GM12878 (cell line): Measurements from ENCODE around the gene PKN2. TPM values are rescaled to one million over a fixed set of nuclear protein-coding genes. Genes with fewer than 3 reads are reported as not detected.

Experiments used
- ATAC-seq: fragments of 200-7000 bp; cut with Tn5 transposase; 3 replicates; pipeline ENCODE4 v1.9.1; 2020; ENCODE audit warnings: mild to moderate bottlenecking, moderate library complexity
- BruUV-seq: library from RNA; stranded (reverse); fragments of 400-500 nt; replicated peaks from 2 replicates; lab custom pipeline; 2021; lab: Mats Ljungman, UMichigan
- CTCF ChIA-PET: fragments of 300-600 bp; sonication (Branson Sonifier 250); formaldehyde crosslinking; extraction: SDS; loops from one replicate; lab custom pipeline; 2021; ENCODE audit warnings: inconsistent platforms; lab: Yijun Ruan, JAX
- POLR2A ChIA-PET: fragments of 350-600 bp; formaldehyde crosslinking; extraction: SDS; loops from one replicate; lab custom pipeline; 2021; ENCODE audit warnings: inconsistent platforms; lab: Charles Lee
- RAD21 ChIA-PET: fragments of 300-600 bp; sonication (Branson Sonifier 250); formaldehyde crosslinking; loops from one replicate; lab custom pipeline; 2023; ENCODE audit warnings: antibody characterized with exemption; ENCODE audit not compliant: unreplicated experiment; lab: Charles Lee
- SMC1A ChIA-PET: fragments of 300-600 bp; sonication (Branson Sonifier 250); formaldehyde crosslinking; loops from one replicate; lab custom pipeline; 2023; ENCODE audit not compliant: unreplicated experiment, uncharacterized antibody; lab: Charles Lee
- DNase-seq: peaks from one replicate; pipeline ENCODE4 v3.0.0-alpha.2; 2011; ENCODE audit warnings: low read depth, low spot score
- FAIRE-seq: peaks from 3 replicates; lab custom pipeline; 2011; peaks lifted over from hg19 to GRCh38; lab: Jason Lieb, UNC
- H2AFZ ChIP-seq: 2 replicates; pipeline ENCODE4 v1.6.0; 2011; ENCODE audit warnings: low read depth, low read length, control low read depth; ENCODE audit not compliant: control insufficient read depth
- H3K27ac ChIP-seq: 2 replicates; pipeline ENCODE4 v1.5.1; 2011; ENCODE audit warnings: control low read depth; ENCODE audit not compliant: control insufficient read depth, insufficient read depth
- H3K27me3 ChIP-seq, 2 experiments: replicated peaks in 1 of 2; 2 replicates each; pipeline versions ENCODE4 v1.6.0 to v1.6.1; 2011; ENCODE audit warnings: low read length in 1 of 2; ENCODE audit not compliant: control insufficient read depth in 2 of 2, insufficient read depth in 2 of 2
- H3K36me3 ChIP-seq, 2 experiments: 2 replicates each; pipeline ENCODE4 v1.5.1; 2011; ENCODE audit warnings: low read length in 1 of 2; ENCODE audit not compliant: control insufficient read depth in 2 of 2, insufficient read depth in 2 of 2
- H3K4me1 ChIP-seq: 2 replicates; pipeline ENCODE4 v1.6.1; 2011; ENCODE audit warnings: mild to moderate bottlenecking, low read length, moderate library complexity, mixed read lengths; ENCODE audit not compliant: control insufficient read depth, insufficient read depth
- H3K4me2 ChIP-seq: 2 replicates; pipeline ENCODE4 v1.6.0; 2011; ENCODE audit warnings: control low read depth; ENCODE audit not compliant: control insufficient read depth, insufficient read depth
- H3K4me3 ChIP-seq: fragments of 200-600 bp; sonication (generic); 2 replicates; pipeline ENCODE4 v1.5.1; 2016
- H3K79me2 ChIP-seq: 2 replicates; pipeline ENCODE4 v1.6.0; 2011; ENCODE audit warnings: low read length; ENCODE audit not compliant: control insufficient read depth, insufficient read depth
- H3K9ac ChIP-seq: 2 replicates; pipeline ENCODE4 v1.8.0; 2011; ENCODE audit warnings: low read length, control low read depth, mixed read lengths; ENCODE audit not compliant: control insufficient read depth, insufficient read depth
- H3K9me3 ChIP-seq: replicated peaks from 3 replicates; pipeline ENCODE4 v1.5.1; 2011; ENCODE audit warnings: mild to moderate bottlenecking, low read length; ENCODE audit not compliant: control insufficient read depth, insufficient read depth
- H4K20me1 ChIP-seq: 2 replicates; pipeline ENCODE4 v1.6.0; 2011; ENCODE audit not compliant: control insufficient read depth, insufficient read depth
- ASH2L ChIP-seq: fragments of 300-600, 200-600 bp; sonication (generic); IDR thresholded peaks from 2 replicates; pipeline ENCODE4 v1.6.1; 2017; ENCODE audit warnings: low read depth, mild to moderate bottlenecking, borderline replicate concordance
- BACH1 ChIP-seq: fragments of 450-650 bp; IDR thresholded peaks from 2 replicates; pipeline ENCODE4 v1.6.1; 2017; ENCODE audit warnings: mild to moderate bottlenecking, borderline replicate concordance
- NFIC ChIP-seq: IDR thresholded peaks from 2 replicates; pipeline ENCODE4 v1.6.1; 2012; ENCODE audit warnings: low read depth, mild to moderate bottlenecking, inconsistent platforms, low read length, moderate library complexity
- RAD21 ChIP-seq: IDR thresholded peaks from 2 replicates; pipeline ENCODE4 v1.6.1; 2011; ENCODE audit warnings: mild to moderate bottlenecking, low read depth, low read length, moderate library complexity; ENCODE audit not compliant: insufficient read depth
- SMC3 ChIP-seq: IDR thresholded peaks from 2 replicates; pipeline ENCODE4 v1.6.1; 2011; ENCODE audit warnings: low read length, improper control_type of control experiment, borderline replicate concordance
- WGBS: methylation state at CpG from one replicate; pipeline ENCODE4 v1.1.6; 2016; ENCODE audit warnings: low lambda C conversion rate; ENCODE audit not compliant: insufficient replicate concordance, insufficient coverage; ENCODE audit errors: missing lambda C conversion rate; 5-methylcytosine and 5-hydroxymethylcytosine counted together
- in situ Hi-C: fragments of 300-500 bp; cut with MboI; formaldehyde crosslinking; loops from 9 replicates; pipeline ENCODE4 v1.14.3; 2018; ENCODE audit warnings: mixed read lengths
- intact Hi-C: fragments of 100-400 bp; cut with micrococcal nuclease; formaldehyde crosslinking; loops from one replicate; pipeline ENCODE4 v1.14.2; 2022; ENCODE audit not compliant: unreplicated experiment
- polyA plus RNA-seq, 11 experiments: library from polyadenylated mRNA; depleted of rRNA in 4 of 11; unstranded in 6 of 11; stranded (reverse) in 5 of 11; fragments of >200 nt; fragmentation: Nextera tagmentation in 4 of 11; fragmentation: Illumina TruSeq in 1 of 11; extraction: Ambion mirVana in 4 of 11; extraction: Trizol in 1 of 11; gene quantifications; 1 replicate in 1 of 11; 2 replicates in 10 of 11; pipeline versions ENCODE4 v1.2.1 to v1.2.3, GENCODE V29; 2011 to 2016; ENCODE audit warnings: inconsistent platforms in 2 of 11, missing spikeins in 2 of 11, low read depth in 1 of 11
- total RNA-seq, 4 experiments: library from RNA; depleted of rRNA in 3 of 4; stranded (reverse); fragments of >200 nt in 3 of 4; fragmentation: Illumina TruSeq in 1 of 4; extraction: Trizol in 1 of 4; gene quantifications; 2 replicates each; pipeline versions ENCODE4 v1.2.1 to v1.2.3, GENCODE V29; 2013 to 2021
- TF ChIP-seq, protein P1 (sequence below): fragments of 450-650 bp; IDR thresholded peaks from 2 replicates; pipeline ENCODE4 v1.6.1; 2017; ENCODE audit warnings: mild to moderate bottlenecking, moderate library complexity
- TF ChIP-seq, protein P2 (sequence below), 3 experiments: IDR thresholded peaks in 2 of 3; conservative IDR thresholded peaks in 1 of 3; 2 replicates each; pipeline ENCODE4 v1.5.1; 2011; ENCODE audit warnings: low read depth in 3 of 3, low read length in 3 of 3, mild to moderate bottlenecking in 3 of 3, control low read depth in 2 of 3, moderate library complexity in 2 of 3, inconsistent platforms in 1 of 3, mixed read lengths in 1 of 3; ENCODE audit not compliant: control insufficient read depth in 2 of 3, insufficient read depth in 1 of 3; ENCODE audit errors: extremely low read depth in 1 of 3

The PKN2 gene
- total and polyA plus RNA-seq, 10 of the 15 experiments (the other 5 are each of a cell fraction or from before 2014, with no cell fraction given) = 2.6 to 18.3 (median 12.9) TPM

GRCh38 chr1:88655685-88656299, 28.3 kb upstream of the PKN2 start:
- H3K9ac ChIP-seq = no peak overlapping the region
- 3% methylated on average over 3 of the region's 3 CpGs for WGBS
- no peak overlapping the region for H3K4me2 ChIP-seq
- intact Hi-C loops = loop anchor here (1.0 kb wide), 1 partner anchor 222 kb away; no protein-coding TSS in a partner anchor
- ChIA-PET CTCF (interaction anchor here (0.5 to 17.1 kb wide), 26 partner anchors 9 to 233 kb away, joined by 3 to 293 read pairs (median 5); partner anchors contain the start of gene PKN2), SMC1A (interaction anchor here (0.6 to 9.1 kb wide), 17 partner anchors 9 to 233 kb away, joined by 3 to 132 read pairs (median 3); no protein-coding TSS in a partner anchor), POLR2A (interaction anchor here (0.6 kb wide), 3 partner anchors 29 to 228 kb away, joined by 4 to 8 read pairs (median 5); partner anchors contain the start of gene PKN2), RAD21 (interaction anchor here (0.9 to 10.6 kb wide), 6 partner anchors 9 to 232 kb away, joined by 3 to 80 read pairs (median 9); partner anchors contain the start of gene PKN2)
- no peak for FAIRE-seq
- H2AFZ ChIP-seq = no peak overlapping the region
- H3K9me3 ChIP-seq = no peaks in the 10 kb centered on the region
- no peaks in the 10 kb centered on the region for H3K27me3 ChIP-seq
- H3K27ac ChIP-seq = no peak overlapping the region
- H3K36me3 ChIP-seq = no peaks in the 10 kb centered on the region
- in situ Hi-C loops = no loop called here
- BruUV-seq = no TSS peak
- peaks cover 5% of the 10 kb centered on the region for H3K4me1 ChIP-seq
- ATAC-seq = no peak
- peak; percentile 53; the same call in 1 of the 2 replicates for TF ChIP-seq SMC3
- no peak for TF ChIP-seq BACH1
- TF ChIP-seq, protein P1, sequence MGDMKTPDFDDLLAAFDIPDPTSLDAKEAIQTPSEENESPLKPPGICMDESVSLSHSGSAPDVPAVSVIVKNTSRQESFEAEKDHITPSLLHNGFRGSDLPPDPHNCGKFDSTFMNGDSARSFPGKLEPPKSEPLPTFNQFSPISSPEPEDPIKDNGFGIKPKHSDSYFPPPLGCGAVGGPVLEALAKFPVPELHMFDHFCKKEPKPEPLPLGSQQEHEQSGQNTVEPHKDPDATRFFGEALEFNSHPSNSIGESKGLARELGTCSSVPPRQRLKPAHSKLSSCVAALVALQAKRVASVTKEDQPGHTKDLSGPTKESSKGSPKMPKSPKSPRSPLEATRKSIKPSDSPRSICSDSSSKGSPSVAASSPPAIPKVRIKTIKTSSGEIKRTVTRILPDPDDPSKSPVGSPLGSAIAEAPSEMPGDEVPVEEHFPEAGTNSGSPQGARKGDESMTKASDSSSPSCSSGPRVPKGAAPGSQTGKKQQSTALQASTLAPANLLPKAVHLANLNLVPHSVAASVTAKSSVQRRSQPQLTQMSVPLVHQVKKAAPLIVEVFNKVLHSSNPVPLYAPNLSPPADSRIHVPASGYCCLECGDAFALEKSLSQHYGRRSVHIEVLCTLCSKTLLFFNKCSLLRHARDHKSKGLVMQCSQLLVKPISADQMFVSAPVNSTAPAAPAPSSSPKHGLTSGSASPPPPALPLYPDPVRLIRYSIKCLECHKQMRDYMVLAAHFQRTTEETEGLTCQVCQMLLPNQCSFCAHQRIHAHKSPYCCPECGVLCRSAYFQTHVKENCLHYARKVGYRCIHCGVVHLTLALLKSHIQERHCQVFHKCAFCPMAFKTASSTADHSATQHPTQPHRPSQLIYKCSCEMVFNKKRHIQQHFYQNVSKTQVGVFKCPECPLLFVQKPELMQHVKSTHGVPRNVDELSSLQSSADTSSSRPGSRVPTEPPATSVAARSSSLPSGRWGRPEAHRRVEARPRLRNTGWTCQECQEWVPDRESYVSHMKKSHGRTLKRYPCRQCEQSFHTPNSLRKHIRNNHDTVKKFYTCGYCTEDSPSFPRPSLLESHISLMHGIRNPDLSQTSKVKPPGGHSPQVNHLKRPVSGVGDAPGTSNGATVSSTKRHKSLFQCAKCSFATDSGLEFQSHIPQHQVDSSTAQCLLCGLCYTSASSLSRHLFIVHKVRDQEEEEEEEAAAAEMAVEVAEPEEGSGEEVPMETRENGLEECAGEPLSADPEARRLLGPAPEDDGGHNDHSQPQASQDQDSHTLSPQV = no peak
- TF ChIP-seq, protein P2, sequence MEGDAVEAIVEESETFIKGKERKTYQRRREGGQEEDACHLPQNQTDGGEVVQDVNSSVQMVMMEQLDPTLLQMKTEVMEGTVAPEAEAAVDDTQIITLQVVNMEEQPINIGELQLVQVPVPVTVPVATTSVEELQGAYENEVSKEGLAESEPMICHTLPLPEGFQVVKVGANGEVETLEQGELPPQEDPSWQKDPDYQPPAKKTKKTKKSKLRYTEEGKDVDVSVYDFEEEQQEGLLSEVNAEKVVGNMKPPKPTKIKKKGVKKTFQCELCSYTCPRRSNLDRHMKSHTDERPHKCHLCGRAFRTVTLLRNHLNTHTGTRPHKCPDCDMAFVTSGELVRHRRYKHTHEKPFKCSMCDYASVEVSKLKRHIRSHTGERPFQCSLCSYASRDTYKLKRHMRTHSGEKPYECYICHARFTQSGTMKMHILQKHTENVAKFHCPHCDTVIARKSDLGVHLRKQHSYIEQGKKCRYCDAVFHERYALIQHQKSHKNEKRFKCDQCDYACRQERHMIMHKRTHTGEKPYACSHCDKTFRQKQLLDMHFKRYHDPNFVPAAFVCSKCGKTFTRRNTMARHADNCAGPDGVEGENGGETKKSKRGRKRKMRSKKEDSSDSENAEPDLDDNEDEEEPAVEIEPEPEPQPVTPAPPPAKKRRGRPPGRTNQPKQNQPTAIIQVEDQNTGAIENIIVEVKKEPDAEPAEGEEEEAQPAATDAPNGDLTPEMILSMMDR (IDR thresholded peaks at IDR 0.05 in 2 of 3, conservative IDR thresholded peaks at IDR 0.05 in 1 of 3; ENCODE audit: control insufficient read depth in 2 of 3, extremely low read depth in 1 of 3, insufficient read depth in 1 of 3, low read depth in 3 of 3, low read length in 3 of 3) = peak; percentile 26 to 52 (median 51); a peak in 4 of 6 replicates
- no peak for TF ChIP-seq NFIC
- peak; percentile 47 for TF ChIP-seq RAD21
- TF ChIP-seq ASH2L = no peak
- no peak overlapping the region for H3K4me3 ChIP-seq
- no peak for DNase-seq
- no peaks in the 10 kb centered on the region for H3K79me2 ChIP-seq
- H4K20me1 ChIP-seq = no peaks in the 10 kb centered on the region
